Sigmoid colon (tissue), 7 donors: Measurements from ENCODE around the gene SLC5A5. TPM values are rescaled to one million over a fixed set of nuclear protein-coding genes. Genes with fewer than 3 reads are reported as not detected.

Experiments
- DNase-seq: peaks from one replicate; pipeline ENCODE4 v3.0.0-alpha.2; 2019
- H3K27ac ChIP-seq, 4 donors: fragments of 200-600 bp; sonication (generic); one replicate each; pipeline ENCODE4 v1.5.1; 2016 to 2019; ENCODE audit warnings: mild to moderate bottlenecking in 1 of 4
- H3K27me3 ChIP-seq, 3 donors: fragments of 200-600 bp; sonication (generic); one replicate each; pipeline ENCODE4 v1.5.1; 2019; ENCODE audit warnings: mild to moderate bottlenecking in 1 of 3
- H3K36me3 ChIP-seq, 4 donors: fragments of 200-600 bp; sonication (generic); one replicate each; pipeline ENCODE4 v1.5.1; 2016 to 2019
- H3K4me1 ChIP-seq, 4 donors: fragments of 200-600 bp; sonication (generic); one replicate each; pipeline ENCODE4 v1.5.1; 2017 to 2019
- H3K4me3 ChIP-seq, 4 donors: fragments of 200-600 bp; sonication (generic); one replicate each; pipeline ENCODE4 v1.5.1; 2017 to 2019; ENCODE audit warnings: mild to moderate bottlenecking in 2 of 4, moderate library complexity in 1 of 4
- H3K9me3 ChIP-seq, 4 donors: fragments of 200-600 bp in 3 of 4; sonication (generic) in 3 of 4; one replicate each; pipeline versions ENCODE4 v1.5.1 to v1.6.1; 2013 to 2019
- CTCF ChIP-seq, 4 experiments: fragments of 450-650 bp in 3 of 4; fragments of 200-600 bp in 1 of 4; IDR thresholded peaks; one replicate each; pipeline ENCODE4 v1.5.1; 2016 to 2019; ENCODE audit warnings: antibody characterized with exemption in 4 of 4, mild to moderate bottlenecking in 3 of 4, moderate library complexity in 2 of 4
- EP300 ChIP-seq, 4 donors: sonication (generic); formaldehyde crosslinking; IDR thresholded peaks; one replicate each; pipeline ENCODE4 v1.6.1; 2017; ENCODE audit warnings: antibody characterized with exemption in 4 of 4
- POLR2A ChIP-seq, 2 donors: fragments of 450-650 bp; IDR thresholded peaks; one replicate each; pipeline ENCODE4 v1.6.1; 2016; ENCODE audit warnings: antibody characterized with exemption in 2 of 2, mild to moderate bottlenecking in 2 of 2, moderate library complexity in 2 of 2
- POLR2AphosphoS5 ChIP-seq, 4 donors: sonication (generic); formaldehyde crosslinking; IDR thresholded peaks; one replicate each; pipeline ENCODE4 v1.6.1; 2017; ENCODE audit warnings: antibody characterized with exemption in 4 of 4
- WGBS, 2 donors: extraction: QIAGEN DNeasy Blood & Tissue Kit; methylation state at CpG; one replicate each; pipeline ENCODE4 v1.1.7; 2013; 5-methylcytosine and 5-hydroxymethylcytosine counted together
- intact Hi-C: fragments of 100-400 bp; cut with DNase I; formaldehyde crosslinking; loops from one replicate; pipeline ENCODE4 v1.15.1; 2023
- polyA plus RNA-seq, 3 donors: library from polyadenylated mRNA; stranded (reverse); fragments of 200-250 nt; gene quantifications; one replicate each; pipeline ENCODE4 v1.2.3, GENCODE V29; 2013
- total RNA-seq, 4 donors: library from RNA; depleted of rRNA; stranded (reverse); fragments of >200 nt; gene quantifications; one replicate each; pipeline ENCODE4 v1.1.0, GENCODE V29; 2016
- donor health status: healthy with polysubstance abuse.
- donor health status: Bipolar disorder and iron deficiency.
- donor health status: healthy.

The SLC5A5 gene
- total and polyA plus RNA-seq, 7 donors = 0.13 to 0.60 TPM; not detected in 5

DNA sequence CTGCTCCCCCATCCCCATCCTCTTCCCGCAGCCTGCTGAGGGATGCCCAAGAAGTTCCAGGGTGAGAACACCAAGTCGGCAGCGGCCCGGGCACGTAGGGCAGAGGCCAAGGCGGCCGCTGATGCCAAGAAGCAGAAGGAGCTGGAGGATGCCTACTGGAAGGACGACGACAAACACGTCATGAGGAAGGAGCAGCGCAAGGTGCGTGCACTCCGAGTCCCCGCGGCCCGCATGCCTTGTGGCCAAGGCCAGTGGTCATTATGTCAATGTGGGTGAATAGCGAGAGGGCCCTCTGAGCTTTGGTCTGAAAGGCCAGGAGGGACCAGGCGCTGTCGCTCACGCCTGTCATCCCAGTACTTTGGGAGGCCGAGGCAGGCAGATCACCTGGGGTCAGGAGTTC, 64.6 kb downstream of the SLC5A5 start:
- no peak overlapping the region for H3K4me3 ChIP-seq
- peaks cover 0 to 46% (median 5%) of the 10 kb centered on the region in 4 donors for H3K36me3 ChIP-seq
- TF ChIP-seq POLR2AphosphoS5 (IDR thresholded peaks at IDR 0.05) = no peak
- no peak for TF ChIP-seq POLR2A (IDR thresholded peaks at IDR 0.05)
- TF ChIP-seq CTCF (IDR thresholded peaks at IDR 0.05) = no peak
- TF ChIP-seq EP300 (IDR thresholded peaks at IDR 0.05) = no peak
- peaks cover 0 to 23% (median 21%) of the 10 kb centered on the region in 4 donors for H3K4me1 ChIP-seq
- H3K9me3 ChIP-seq = no peaks in the 10 kb centered on the region
- intact Hi-C loops = loop anchor here (5.0 kb wide), 1 partner anchor 121 kb away; no protein-coding TSS in a partner anchor
- no peaks in the 10 kb centered on the region for H3K27me3 ChIP-seq
- WGBS, 2 donors = 92 to 93% methylated on average over 21 of the region's 21 CpGs
- no peak for DNase-seq
- no peak overlapping the region for H3K27ac ChIP-seq

DNA sequence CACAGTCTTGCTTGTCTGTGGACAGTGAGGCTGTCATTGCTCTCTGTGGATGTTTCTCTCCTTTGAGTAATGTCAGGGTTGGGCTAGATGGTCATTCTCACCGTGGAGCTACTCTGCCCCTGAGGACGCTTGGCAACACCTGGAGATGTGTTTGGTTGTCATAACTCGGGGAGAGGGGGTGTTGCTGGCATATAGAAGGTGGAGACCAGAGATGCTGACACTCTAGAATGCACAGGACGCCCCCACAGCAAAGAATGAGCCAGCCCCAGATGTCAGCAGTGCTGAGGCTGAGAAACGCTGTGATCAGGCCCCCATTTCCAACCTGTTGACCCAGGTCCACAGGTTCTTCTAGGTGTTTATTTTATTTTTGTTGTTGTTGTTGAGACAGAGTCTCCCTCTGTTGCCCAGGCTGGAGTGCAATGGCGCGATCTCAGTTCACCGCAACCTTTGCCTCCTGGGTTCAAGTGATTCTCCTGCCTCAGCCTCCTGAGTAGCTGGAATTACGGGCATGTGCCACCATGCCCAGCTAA, 65.7 kb downstream of the SLC5A5 start:
- H3K27ac ChIP-seq = no peak overlapping the region
- H3K27me3 ChIP-seq = no peaks in the 10 kb centered on the region
- no peak for DNase-seq
- 89 to 93% methylated on average over 9 of the region's 9 CpGs for WGBS, 2 donors
- TF ChIP-seq CTCF (IDR thresholded peaks at IDR 0.05) (no peak), POLR2AphosphoS5 (IDR thresholded peaks at IDR 0.05) (no peak), POLR2A (IDR thresholded peaks at IDR 0.05) (no peak), EP300 (IDR thresholded peaks at IDR 0.05) (no peak)
- peaks cover 0 to 46% (median 5%) of the 10 kb centered on the region in 4 donors for H3K36me3 ChIP-seq
- intact Hi-C loops = loop anchor here (5.0 kb wide), 1 partner anchor 120 kb away; no protein-coding TSS in a partner anchor
- H3K4me1 ChIP-seq = peaks cover 0 to 15% (median 13%) of the 10 kb centered on the region in 4 donors
- no peak overlapping the region for H3K4me3 ChIP-seq
- H3K9me3 ChIP-seq = no peaks in the 10 kb centered on the region

- TF ChIP-seq POLR2A (IDR thresholded peaks at IDR 0.05) = no peak
- peak; percentile 82 to 93 (median 90) for TF ChIP-seq CTCF (IDR thresholded peaks at IDR 0.05)
- TF ChIP-seq EP300 (IDR thresholded peaks at IDR 0.05) = no peak
- TF ChIP-seq POLR2AphosphoS5 (IDR thresholded peaks at IDR 0.05) = no peak
- H3K36me3 ChIP-seq = peaks cover 0 to 46% (median 5%) of the 10 kb centered on the region in 4 donors
- no peaks in the 10 kb centered on the region for H3K9me3 ChIP-seq
- H3K27ac ChIP-seq = no peak overlapping the region
- H3K4me3 ChIP-seq = no peak overlapping the region
- H3K4me1 ChIP-seq = peaks cover 0 to 12% (median 11%) of the 10 kb centered on the region in 4 donors
- H3K27me3 ChIP-seq = no peaks in the 10 kb centered on the region
- 43 to 57% methylated on average over 7 of the region's 7 CpGs for WGBS, 2 donors
- DNase-seq = peak; percentile 82
- intact Hi-C loops = loop anchor here (1.0 to 5.0 kb wide), 2 partner anchors 59 to 119 kb away; no protein-coding TSS in a partner anchor
These were observed 66.5 kb downstream of the SLC5A5 start for GRCh38 chr19:17938092-17938845.

GRCh38 chr19:17942181-17942580, 70.4 kb downstream of the SLC5A5 start:
- Histone ChIP-seq H3K9me3 (no peaks in the 10 kb centered on the region), H3K4me3 (no peak overlapping the region), H3K36me3 (peaks cover 0 to 39% (median 5%) of the 10 kb centered on the region in 4 donors), H3K27ac (no peak overlapping the region), H3K4me1 (peaks cover 0 to 23% (median 18%) of the 10 kb centered on the region in 4 donors), H3K27me3 (no peaks in the 10 kb centered on the region)
- 89 to 91% methylated on average over 17 of the region's 17 CpGs for WGBS, 2 donors
- DNase-seq = no peak
- intact Hi-C loops = no loop called here
- TF ChIP-seq POLR2A (IDR thresholded peaks at IDR 0.05) (no peak), POLR2AphosphoS5 (IDR thresholded peaks at IDR 0.05) (no peak), EP300 (IDR thresholded peaks at IDR 0.05) (no peak), CTCF (IDR thresholded peaks at IDR 0.05) (no peak)
